Smooth muscle cell of the brain vasculature (primary cell): Measurements from ENCODE around the gene CHST4.
"Not testable (repeated sequence)": the region's sequence is repeated elsewhere in the genome, so short reads cannot be mapped to it uniquely, and the experiment has no call there.

ENCODE experiments used
- DNase-seq: peaks from one replicate; pipeline ENCODE4 v3.0.0-alpha.2; 2012; ENCODE audit warnings: low read depth, low spot score

CHST4 gene

GRCh38 chr16:71526111-71526631 is at the start of gene CHST4:
TSS of gene CHST4 (plus strand) at chr16:71526426. CDS start at chr16:71536678, 10,252 bp downstream.
- no peak for DNase-seq

GRCh38 chr16:71476457-71477124 is 49.6 kb upstream of the CHST4 start:
- DNase-seq: no peak

GRCh38 chr16:71479420-71479819 is 46.8 kb upstream of the CHST4 start:
- no peak for DNase-seq

GRCh38 chr16:71480956-71481355 is 45.3 kb upstream of the CHST4 start:
- no peak for DNase-seq

- DNase-seq: no peak
These were observed 43.7 kb upstream of the CHST4 start for GRCh38 chr16:71482569-71482968.

GRCh38 chr16:71484006-71484893 is 42.0 kb upstream of the CHST4 start:
- peak; percentile 83 for DNase-seq

- DNase-seq: no peak
These were observed 37.1 kb upstream of the CHST4 start, which contains the start of gene ZNF19 for GRCh38 chr16:71489122-71489521. TSS of gene ZNF19 (minus strand) at chr16:71489324. CDS start at chr16:71482114, 7,210 bp downstream.

- DNase-seq: no peak
These were observed 35.9 kb upstream of the CHST4 start for GRCh38 chr16:71490361-71490760.

- no peak for DNase-seq
These were observed 35.2 kb upstream of the CHST4 start for GRCh38 chr16:71491054-71491453.

GRCh38 chr16:71492786-71493185 is 33.4 kb upstream of the CHST4 start:
- DNase-seq: no peak

GRCh38 chr16:71493213-71493612 is 33.0 kb upstream of the CHST4 start:
- no peak for DNase-seq

GRCh38 chr16:71498031-71498430 is 28.2 kb upstream of the CHST4 start:
- no peak for DNase-seq

- DNase-seq: peak; percentile 13
These were observed 26.4 kb upstream of the CHST4 start for GRCh38 chr16:71499775-71500364.

GRCh38 chr16:71500964-71501363 is 25.3 kb upstream of the CHST4 start:
- no peak for DNase-seq

- DNase-seq: no peak
These were observed 24.7 kb upstream of the CHST4 start for GRCh38 chr16:71501547-71501946.

- DNase-seq: not testable (repeated sequence)
These were observed 22.2 kb upstream of the CHST4 start for GRCh38 chr16:71504051-71504450.

- DNase-seq: no peak
These were observed 21.3 kb upstream of the CHST4 start for GRCh38 chr16:71504901-71505300.

- no peak for DNase-seq
These were observed 19.2 kb upstream of the CHST4 start for GRCh38 chr16:71507061-71507460.

- DNase-seq: no peak
These were observed 12.9 kb upstream of the CHST4 start for GRCh38 chr16:71513302-71513701.

GRCh38 chr16:71514476-71514875 is 11.8 kb upstream of the CHST4 start:
- DNase-seq: no peak

GRCh38 chr16:71515026-71515425 is 11.2 kb upstream of the CHST4 start:
- DNase-seq: no peak

GRCh38 chr16:71520550-71520949 is 5.7 kb upstream of the CHST4 start:
- DNase-seq: no peak
